ENCODE data around the gene ATF7IP. TPM values are rescaled to one million over a fixed set of nuclear protein-coding genes. Genes with fewer than 3 reads are reported as not detected.
"Not testable (repeated sequence)": the region's sequence is repeated elsewhere in the genome, so short reads cannot be mapped to it uniquely, and the experiment has no call there.

The ATF7IP gene
- total RNA-seq, 1 donor from 2014 or later = 58.2 TPM

DNA sequence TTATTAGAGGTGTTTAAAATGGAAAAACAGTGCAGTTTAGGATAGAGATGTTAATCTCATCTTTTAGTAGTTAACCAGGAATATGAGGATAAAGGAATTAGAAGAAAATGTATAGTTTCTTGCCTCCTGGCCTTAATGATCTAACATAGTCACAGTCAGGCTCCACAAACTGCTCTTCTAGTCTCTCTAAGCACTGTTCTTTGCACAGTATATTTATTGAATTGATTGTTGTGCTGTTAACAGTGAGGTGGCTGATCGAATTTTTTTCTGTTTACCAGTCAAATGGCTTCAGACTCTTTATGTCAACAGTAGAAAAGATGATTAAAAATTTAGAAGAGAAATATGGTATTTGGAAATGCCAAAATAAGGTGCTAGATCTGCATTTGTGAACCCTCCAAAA lies 37.8 kb downstream of the ATF7IP start:
- peaks cover 0 to 27% of the 10 kb centered on the region in 2 donors for H3K9me3 ChIP-seq
- H3K4me1 ChIP-seq = peaks cover 0 to 8% of the 10 kb centered on the region in 2 donors
- DNase-seq (ENCODE audit: low spot score in 2 of 2) = no peak
- intact Hi-C loops (cut with DNase I) = loop anchor here (5.0 to 10.0 kb wide), 2 partner anchors 36 to 372 kb away; partner anchors contain the start of gene ATF7IP
- TF ChIP-seq, protein P1, sequence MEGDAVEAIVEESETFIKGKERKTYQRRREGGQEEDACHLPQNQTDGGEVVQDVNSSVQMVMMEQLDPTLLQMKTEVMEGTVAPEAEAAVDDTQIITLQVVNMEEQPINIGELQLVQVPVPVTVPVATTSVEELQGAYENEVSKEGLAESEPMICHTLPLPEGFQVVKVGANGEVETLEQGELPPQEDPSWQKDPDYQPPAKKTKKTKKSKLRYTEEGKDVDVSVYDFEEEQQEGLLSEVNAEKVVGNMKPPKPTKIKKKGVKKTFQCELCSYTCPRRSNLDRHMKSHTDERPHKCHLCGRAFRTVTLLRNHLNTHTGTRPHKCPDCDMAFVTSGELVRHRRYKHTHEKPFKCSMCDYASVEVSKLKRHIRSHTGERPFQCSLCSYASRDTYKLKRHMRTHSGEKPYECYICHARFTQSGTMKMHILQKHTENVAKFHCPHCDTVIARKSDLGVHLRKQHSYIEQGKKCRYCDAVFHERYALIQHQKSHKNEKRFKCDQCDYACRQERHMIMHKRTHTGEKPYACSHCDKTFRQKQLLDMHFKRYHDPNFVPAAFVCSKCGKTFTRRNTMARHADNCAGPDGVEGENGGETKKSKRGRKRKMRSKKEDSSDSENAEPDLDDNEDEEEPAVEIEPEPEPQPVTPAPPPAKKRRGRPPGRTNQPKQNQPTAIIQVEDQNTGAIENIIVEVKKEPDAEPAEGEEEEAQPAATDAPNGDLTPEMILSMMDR (IDR thresholded peaks at IDR 0.05) = no peak
- peak overlapping the region; percentile 26 to 44 for H3K27ac ChIP-seq
- H3K27me3 ChIP-seq = no peaks in the 10 kb centered on the region
- no peak overlapping the region for H3K4me3 ChIP-seq
- no peaks in the 10 kb centered on the region for H3K36me3 ChIP-seq

DNA sequence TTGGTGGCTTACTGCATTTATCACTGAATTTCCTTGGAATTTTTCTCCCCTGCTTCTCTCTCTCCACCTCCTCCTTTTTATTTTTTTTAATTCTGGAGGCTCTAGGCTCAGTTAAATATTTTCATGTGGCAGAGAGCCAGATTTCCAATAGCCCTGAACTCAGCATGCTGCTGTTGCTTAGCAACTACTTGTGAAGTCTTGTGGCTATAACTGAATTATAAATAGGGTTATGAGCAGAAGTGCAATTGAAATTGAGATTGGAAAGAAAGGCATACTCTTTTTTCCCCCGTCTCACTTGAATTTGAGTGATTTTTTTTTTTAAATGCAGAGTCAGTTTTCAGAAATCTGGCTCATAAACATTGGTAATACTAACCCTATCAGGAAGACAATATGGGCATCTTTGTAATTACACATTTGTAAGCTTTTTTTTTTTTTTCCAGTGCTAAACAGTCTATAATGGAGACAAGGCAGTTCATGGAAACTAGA lies 38.3 kb downstream of the ATF7IP start:
- no peak overlapping the region for H3K4me3 ChIP-seq
- peak overlapping the region; percentile 26 to 44 for H3K27ac ChIP-seq
- peaks cover 0 to 10% of the 10 kb centered on the region in 2 donors for H3K4me1 ChIP-seq
- TF ChIP-seq, protein P1 (IDR thresholded peaks at IDR 0.05) = no peak
- H3K9me3 ChIP-seq = peaks cover 0 to 26% of the 10 kb centered on the region in 2 donors
- H3K36me3 ChIP-seq = no peaks in the 10 kb centered on the region
- intact Hi-C loops (cut with DNase I) = loop anchor here (5.0 to 10.0 kb wide), 2 partner anchors 36 to 371 kb away; partner anchors contain the start of gene ATF7IP
- peak in 1 of 2 donors; percentile 69 for DNase-seq (ENCODE audit: low spot score in 2 of 2)
- no peaks in the 10 kb centered on the region for H3K27me3 ChIP-seq

DNA sequence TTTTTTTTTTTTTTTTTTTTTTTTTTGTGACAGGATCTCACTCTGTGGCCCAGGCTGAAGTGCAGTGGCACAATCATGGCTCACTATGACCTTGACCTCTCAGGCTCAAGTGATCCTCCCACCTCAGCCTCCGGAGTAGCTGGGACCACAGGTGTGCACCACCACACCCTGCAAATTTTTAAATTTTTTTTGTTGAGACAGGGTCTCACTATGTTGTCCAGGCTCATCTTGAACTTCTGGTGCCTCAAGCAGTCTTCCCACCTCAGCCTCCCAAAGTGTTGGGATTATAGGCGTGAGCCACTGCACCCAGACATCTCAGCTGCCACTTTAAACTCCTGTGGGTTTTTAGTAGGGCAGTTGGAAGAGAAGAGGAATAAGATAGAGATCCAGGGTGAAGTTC lies 39.9 kb downstream of the ATF7IP start:
- DNase-seq (ENCODE audit: low spot score in 2 of 2); H3K36me3 ChIP-seq; H3K9me3 ChIP-seq; H3K27ac ChIP-seq; H3K4me3 ChIP-seq; H3K27me3 ChIP-seq: not testable (repeated sequence)
- peaks cover 0 to 10% of the 10 kb centered on the region in 2 donors for H3K4me1 ChIP-seq
- intact Hi-C loops (cut with DNase I) = loop anchor here (10.0 kb wide), 1 partner anchor 369 kb away; a partner anchor contains a TSS

DNA sequence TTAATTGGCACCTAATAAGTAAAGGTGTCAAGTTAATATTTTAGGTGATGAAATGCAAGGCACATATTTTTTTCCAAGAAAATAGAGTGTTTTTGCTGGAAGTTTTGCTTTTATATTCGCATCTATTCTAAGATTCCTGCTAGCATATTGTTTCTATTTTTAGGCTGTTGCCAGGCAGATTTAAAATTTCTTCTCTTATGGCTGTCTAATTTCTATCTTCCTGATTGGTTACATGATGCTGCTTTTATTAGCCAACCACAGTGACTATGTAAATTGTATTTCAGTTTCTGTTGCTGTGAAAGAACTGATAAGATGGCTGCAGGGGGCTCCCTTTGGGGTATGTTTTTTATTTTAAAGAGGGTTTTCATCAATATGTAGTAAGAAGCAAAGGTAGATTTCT lies 42.7 kb downstream of the ATF7IP start:
- Histone ChIP-seq H3K4me3 (peak overlapping the region in 1 of 2 donors; percentile 4), H3K9me3 (no peaks in the 10 kb centered on the region), H3K27me3 (no peaks in the 10 kb centered on the region), H3K4me1 (peaks cover 0 to 10% of the 10 kb centered on the region in 2 donors), H3K36me3 (no peaks in the 10 kb centered on the region), H3K27ac (peak overlapping the region in 1 of 2 donors; percentile 27)
- DNase-seq (ENCODE audit: low spot score in 2 of 2) = no peak
- TF ChIP-seq, protein P1 (IDR thresholded peaks at IDR 0.05) = no peak
- intact Hi-C loops (cut with DNase I) = loop anchor here (10.0 kb wide), 1 partner anchor 367 kb away; a partner anchor contains a TSS

DNA sequence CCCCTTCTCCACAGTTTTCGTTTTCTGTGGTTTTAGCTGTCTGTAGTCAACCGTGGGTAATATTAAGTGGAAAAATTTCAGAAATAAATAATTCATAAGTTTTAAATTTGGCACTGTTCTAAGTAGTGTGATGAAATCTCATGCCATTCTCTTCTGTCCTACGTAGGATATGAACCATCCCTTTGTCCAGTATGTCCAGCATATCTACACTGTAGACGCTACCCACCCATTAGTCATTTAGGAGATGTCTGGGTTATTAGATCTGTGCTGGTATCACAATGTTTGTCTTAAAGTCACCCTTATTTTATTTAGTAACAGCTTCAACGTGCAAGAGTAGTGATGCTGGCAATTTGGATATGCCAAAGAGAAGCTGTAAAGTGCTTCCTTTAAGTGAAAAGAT lies 44.7 kb downstream of the ATF7IP start:
- Histone ChIP-seq H3K9me3 (no peaks in the 10 kb centered on the region), H3K27ac (no peak overlapping the region), H3K27me3 (no peaks in the 10 kb centered on the region), H3K4me1 (peaks cover 0 to 6% of the 10 kb centered on the region in 2 donors), H3K4me3 (no peak overlapping the region), H3K36me3 (no peaks in the 10 kb centered on the region)
- TF ChIP-seq, protein P1 (IDR thresholded peaks at IDR 0.05) = no peak
- no peak for DNase-seq (ENCODE audit: low spot score in 2 of 2)
- intact Hi-C loops (cut with DNase I) = no loop called here

DNA sequence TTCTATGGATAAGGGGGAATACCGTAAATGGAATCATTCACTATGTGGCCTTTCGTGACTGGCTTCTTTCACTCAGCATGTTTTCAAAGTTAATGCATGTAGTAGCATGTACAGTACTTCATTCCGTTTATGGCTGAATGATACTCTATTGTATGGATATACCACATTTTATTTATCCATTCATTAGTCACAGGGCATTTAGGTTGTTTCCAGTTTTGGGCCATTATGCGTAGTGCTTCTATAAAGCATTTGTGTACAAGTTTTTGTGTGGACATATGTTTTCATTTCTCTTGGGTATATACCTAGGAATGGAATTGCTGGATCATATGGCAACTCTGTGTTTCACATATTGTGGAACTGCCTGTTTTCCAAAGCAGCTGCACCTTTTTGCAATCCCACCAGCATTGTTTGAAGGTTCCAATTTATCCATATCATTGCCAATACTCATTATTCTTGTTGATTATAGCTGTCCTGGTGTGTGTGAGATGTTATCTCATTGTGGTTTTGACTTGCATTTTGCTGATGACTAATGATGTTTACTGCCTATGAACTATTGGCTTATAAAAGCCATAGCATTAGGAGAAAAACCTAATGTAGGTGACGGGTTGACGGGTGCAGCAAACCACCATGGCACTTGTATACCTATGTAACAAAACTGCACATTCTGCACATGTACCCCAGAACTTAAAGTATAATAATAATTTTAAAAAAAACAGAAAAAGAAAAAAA lies 45.5 kb downstream of the ATF7IP start:
- intact Hi-C loops (cut with DNase I) = no loop called here
- H3K4me3 ChIP-seq = no peak overlapping the region
- no peaks in the 10 kb centered on the region for H3K9me3 ChIP-seq
- TF ChIP-seq, protein P1 (IDR thresholded peaks at IDR 0.05) = no peak
- peaks cover 0 to 6% of the 10 kb centered on the region in 2 donors for H3K4me1 ChIP-seq
- no peak for DNase-seq (ENCODE audit: low spot score in 2 of 2)
- H3K36me3 ChIP-seq = no peaks in the 10 kb centered on the region
- no peaks in the 10 kb centered on the region for H3K27me3 ChIP-seq
- no peak overlapping the region for H3K27ac ChIP-seq

All from ascending aorta (tissue), 2 donors.